Stimulated activated CD8-positive, alpha-beta memory T cell treated with anti-CD3 and anti-CD28 coated beads, Interleukin-4, amount 100 ng/mL, for 4 hours (primary cell): ENCODE results near the gene ULBP1.
"Not testable (repeated sequence)": the region's sequence is repeated elsewhere in the genome, so short reads cannot be mapped to it uniquely, and the experiment has no call there.

Experiments used
- DNase-seq, 2 donors: peaks; one replicate each; pipeline ENCODE4 v3.0.0-alpha.2; 2020; ENCODE audit warnings: low read depth in 2 of 2, low spot score in 1 of 2

Gene ULBP1

DNA sequence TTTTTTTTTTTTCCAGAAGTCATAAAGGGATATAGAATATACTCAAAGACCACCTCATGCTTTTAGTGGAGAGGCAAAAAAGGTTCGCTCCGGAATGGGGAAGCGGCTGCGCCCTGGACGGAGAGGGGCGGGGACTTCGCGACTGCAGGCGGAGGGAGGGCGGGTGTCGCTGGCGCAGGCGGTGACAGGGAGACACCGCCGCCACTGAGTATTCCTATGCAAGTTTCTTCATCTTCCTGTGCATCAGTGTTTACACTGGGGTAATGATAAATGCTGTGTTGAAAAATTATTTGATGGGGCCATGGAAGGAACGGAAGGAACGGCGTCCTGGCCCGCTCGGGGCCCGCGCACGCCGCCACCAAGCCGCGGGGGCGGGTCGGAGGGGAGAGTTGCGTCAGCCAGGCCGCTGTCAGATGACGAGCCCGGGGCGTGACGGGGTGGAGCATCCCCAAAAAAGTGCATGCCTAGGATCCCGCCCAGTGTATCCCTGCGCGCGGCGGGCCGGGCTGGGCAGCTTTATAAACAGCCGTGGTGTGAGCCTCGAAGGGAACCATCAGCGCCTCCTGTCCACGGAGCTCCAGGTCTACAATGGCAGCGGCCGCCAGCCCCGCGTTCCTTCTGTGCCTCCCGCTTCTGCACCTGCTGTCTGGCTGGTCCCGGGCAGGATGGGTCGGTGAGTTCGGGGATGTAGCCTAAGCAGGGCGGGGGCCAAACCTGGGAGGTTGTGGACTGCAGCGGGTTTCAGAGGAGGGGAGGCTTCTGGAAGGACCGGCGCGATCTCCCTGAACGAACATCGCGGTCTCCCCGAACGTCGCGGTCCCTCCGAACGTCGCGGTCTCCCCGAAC, at the start of gene ULBP1:
TSS of gene ULBP1 (plus strand) at position 482 of the 846 bp plus-strand sequence. CDS start at position 589, 107 bp downstream.
- DNase-seq = peak; percentile 53 to 57

- DNase-seq = no peak
Measured at GRCh38 chr6:149915970-149916865, 47.5 kb upstream of the ULBP1 start.

DNA sequence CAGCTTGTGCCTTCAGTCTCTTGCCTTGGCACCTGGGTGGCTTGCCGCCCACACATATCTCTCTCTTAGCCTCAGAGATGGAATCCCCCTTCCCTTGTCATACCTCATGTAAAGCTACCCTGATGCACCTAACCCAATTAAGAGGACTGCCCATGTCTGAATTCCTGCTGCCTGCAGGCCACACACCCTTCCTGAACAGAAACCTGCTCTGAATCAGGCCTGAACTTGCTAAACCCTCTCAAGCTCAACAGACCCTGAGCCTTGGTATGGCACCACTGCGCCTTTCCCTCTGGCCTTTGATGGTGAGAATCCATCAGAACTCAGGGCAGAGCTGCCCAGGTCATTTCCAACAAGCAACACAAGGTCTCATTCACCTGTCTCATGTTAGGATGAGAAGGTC, 46.1 kb upstream of the ULBP1 start:
- DNase-seq = no peak

DNA sequence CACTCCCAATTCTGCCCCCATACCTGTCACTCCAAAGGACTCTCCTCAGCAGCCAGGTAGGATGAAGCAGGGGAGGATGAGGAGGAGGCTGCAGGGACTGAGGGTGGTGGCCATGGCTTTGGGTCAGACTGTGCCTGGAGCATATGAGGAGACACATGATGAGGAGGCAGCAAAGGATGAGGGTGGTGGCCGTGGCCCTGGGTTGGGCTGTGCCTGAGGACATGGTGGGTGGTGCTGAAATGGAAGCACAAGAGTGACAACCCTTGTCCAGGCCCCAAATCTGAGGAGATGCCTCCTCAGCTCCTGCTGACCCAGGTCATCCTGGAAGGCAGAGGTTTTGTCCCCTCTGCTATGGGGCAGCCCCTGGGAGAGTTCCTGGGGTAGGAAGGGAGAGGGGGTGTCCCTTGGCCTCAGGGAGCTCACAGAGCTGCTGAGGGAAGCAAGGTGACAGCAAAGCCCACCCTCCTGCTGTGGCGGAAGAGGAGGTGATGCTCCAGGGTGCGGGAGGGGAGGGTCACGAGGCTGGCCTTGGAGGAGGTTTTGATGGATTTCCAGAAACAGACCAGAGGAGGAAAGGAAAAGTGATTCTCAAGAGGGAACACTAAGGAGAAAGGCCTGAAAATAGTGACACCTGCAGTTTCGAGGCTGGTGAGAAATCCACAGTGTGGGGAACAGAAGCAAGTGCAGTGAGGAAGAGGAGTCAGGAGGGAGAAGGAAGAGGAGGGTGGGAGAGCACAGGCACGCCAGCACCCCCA, 45.4 kb upstream of the ULBP1 start:
- no peak for DNase-seq

GRCh38 chr6:149919126-149919833, 44.5 kb upstream of the ULBP1 start:
- not testable (repeated sequence) for DNase-seq

DNA sequence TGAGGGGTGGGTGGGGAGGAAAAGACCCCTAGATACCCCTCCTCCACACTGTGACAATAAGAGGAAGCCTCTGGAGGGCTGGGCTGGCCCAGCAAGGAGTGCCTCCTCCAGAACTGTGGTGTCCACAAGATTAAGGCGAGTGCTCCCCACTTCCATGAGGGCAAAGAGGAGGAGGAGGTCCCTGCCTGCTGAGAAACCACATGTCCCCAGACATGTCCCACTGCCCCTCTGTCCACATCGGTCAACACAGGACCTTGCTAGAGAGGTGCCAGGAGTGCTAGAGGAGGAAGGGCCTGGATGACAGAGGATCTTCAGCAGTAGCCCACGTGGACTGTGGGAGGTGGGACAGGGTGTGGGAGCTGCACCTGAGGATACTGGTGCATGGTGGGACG, 43.9 kb upstream of the ULBP1 start:
- no peak for DNase-seq

DNA sequence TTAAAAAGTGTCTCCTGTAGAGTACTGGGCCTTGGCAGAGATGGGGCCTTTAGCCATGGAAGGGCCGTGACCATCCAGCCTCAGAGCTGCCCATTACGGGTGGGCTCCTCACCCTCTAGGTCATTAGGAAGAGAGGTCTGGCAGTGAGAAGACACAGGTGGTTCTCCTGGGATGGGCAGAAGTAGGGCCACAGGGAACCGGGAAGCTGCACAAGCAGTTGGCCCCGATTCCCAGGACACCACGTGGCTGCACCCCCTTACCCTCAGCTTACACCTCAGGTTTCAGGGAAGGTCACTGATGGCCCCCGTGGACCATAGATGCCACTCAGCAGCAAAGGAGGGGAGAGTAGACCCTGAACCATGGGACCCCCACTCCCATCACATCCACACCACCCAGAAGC, 42.4 kb upstream of the ULBP1 start:
- DNase-seq = no peak

DNA sequence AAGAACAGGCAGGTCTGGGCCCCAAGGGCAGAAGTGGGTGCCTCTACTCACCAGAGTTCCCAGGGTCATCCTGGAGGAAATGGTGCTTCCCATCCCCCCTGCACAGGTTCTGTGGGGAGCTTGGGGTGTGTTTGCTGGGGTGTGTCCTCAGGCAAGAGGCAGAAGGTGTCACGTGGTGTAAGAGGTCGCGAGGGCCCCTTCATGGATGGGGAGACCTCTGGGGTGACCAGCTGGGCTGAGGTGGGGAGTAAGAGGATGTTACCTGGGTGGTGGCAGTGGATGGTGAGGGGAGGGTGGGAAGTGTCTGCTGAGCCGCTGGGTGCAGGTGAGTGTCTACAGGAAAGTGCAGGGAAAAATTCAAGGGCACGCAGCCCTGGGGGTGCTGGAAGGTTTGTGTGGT, 41.7 kb upstream of the ULBP1 start:
- not testable (repeated sequence) for DNase-seq

- DNase-seq = peak; percentile 57 to 65
Measured at GRCh38 chr6:149922642-149923326, 41.0 kb upstream of the ULBP1 start, which contains the start of gene RAET1G. RAET1G (minus strand) TSS chr6:149923121; CDS start chr6:149923010, 111 bp downstream.

GRCh38 chr6:149923327-149923986, 40.3 kb upstream of the ULBP1 start:
- DNase-seq = no peak

DNA sequence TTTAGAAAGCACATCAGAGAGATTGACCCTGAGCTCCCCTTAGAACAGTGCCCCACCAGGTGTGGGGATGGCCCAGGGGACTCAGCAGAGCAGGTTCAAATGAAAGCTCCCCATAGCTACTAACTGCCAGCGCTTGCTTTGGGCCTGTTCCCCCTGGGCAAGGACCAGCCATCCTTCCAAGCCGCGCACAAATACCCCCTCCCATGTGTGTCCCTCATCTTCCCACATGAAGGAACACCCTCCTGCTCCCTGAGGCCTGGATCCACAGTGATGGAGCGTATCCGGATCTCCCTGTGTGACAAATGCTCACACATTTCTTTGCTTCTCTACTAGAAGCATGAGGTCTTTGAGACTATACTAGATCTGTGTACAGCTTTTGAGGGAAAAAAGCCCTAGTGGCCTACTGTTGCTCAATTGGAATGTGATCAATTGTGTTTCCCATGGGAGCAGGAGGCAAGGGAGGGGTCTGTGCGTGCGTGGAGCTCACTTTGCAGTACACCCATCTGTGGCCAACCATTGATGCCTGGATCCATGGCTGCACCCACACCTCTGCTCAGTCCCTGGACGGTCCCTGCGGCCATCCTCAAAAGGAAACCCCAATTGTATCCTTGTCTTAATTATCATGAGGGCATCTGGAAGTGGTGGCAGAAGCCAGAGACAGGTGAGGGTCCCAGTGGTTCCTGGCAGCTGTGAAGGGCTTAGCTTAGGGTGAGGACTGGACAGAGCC, 39.4 kb upstream of the ULBP1 start:
- no peak for DNase-seq

DNA sequence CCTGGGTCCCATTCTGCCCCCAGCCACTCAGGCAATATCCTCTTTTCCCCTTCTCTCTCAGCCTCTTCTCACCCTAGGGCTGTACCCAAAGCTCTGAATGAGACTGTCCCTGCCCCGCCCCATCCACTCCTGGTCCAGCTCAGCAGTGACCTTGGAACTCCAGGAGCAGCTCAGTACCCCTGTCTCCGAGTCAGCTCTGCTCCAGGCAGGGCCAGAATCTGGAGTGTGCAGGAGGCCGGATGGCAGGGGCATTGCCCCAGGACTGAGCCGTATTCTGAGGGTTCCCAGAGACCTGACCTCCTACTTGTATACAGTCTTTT, 38.9 kb upstream of the ULBP1 start:
- no peak for DNase-seq

GRCh38 chr6:149925253-149925973, 38.3 kb upstream of the ULBP1 start:
- DNase-seq = no peak

GRCh38 chr6:149925974-149926777, 37.6 kb upstream of the ULBP1 start:
- peak in 1 of 2 donors; percentile 54 for DNase-seq

DNA sequence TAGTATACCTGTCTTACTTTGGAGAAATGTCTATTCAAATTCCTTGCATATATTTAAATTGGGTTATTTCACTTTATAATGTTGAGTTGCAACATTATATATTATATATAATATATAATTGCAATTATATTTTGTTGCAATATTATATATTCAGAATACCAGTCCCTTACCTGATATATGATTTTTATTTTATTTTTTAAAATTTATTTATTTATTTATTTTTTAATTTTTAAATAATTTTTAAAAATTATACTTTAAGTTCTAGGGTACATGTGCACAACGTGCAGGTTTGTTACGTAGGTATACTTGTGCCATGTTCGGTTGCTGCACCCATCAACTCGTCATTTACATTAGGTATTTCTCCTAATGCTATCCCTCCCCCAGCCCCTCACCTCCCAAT, 36.7 kb upstream of the ULBP1 start:
- DNase-seq = not testable (repeated sequence)

DNA sequence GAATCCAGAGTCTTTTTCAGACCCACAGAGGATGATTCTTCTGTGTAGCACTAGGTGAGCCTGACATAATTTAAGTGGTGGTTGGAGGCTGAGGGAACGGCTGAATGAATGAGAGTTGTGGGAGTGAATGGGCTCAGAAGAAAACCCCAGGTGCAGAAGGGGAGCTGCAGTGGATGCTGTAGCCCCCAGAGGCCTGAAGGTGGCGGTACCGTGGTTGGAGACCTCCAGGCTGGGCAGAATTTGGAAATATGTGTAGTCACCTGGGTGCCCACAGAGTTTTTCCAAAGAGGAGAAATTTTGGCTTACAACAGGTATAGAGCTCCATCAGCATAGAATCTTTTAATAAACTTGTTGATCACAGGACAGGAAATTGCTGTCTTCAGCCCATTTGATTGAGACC, 34.3 kb upstream of the ULBP1 start:
- DNase-seq = no peak

GRCh38 chr6:149931501-149931900, 32.2 kb upstream of the ULBP1 start:
- DNase-seq = no peak
